HG03457 (cell line): ENCODE results near the gene YEATS2.
"Not testable (repeated sequence)": the region's sequence is repeated elsewhere in the genome, so short reads cannot be mapped to it uniquely, and the experiment has no call there.

Experiments
- ATAC-seq: cut with Tn5 transposase; IDR thresholded peaks from one replicate; pipeline ENCODE4 v1.9.1; 2021; ENCODE audit warnings: moderate number of reproducible peaks; ENCODE audit not compliant: unreplicated experiment

YEATS2 gene

DNA sequence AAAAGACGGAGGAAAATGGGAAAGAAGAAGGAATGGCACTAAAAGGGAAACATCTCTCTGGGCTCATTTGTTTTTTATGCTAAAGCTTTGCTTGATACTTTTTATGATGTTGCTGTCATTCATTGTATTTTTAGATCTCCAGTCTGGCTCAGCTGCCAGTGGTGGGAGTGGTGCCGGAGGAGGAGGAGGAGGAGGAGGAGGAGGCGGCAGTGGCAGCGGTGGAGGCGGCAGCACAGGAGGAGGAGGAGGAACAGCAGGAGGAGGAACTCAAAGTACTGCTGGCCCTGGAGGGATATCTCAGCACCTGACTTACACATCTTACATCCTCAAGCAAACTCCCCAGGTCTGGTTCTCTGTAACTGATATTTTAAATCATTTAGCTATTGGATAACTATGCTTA, 78.2 kb downstream of the YEATS2 start:
- ATAC-seq = no peak

- not testable (repeated sequence) for ATAC-seq
These were observed 78.9 kb downstream of the YEATS2 start for GRCh38 chr3:183776451-183776850.

- ATAC-seq = no peak
These were observed 79.5 kb downstream of the YEATS2 start for GRCh38 chr3:183777016-183777618.

GRCh38 chr3:183779896-183780465, 82.4 kb downstream of the YEATS2 start:
- no peak for ATAC-seq

DNA sequence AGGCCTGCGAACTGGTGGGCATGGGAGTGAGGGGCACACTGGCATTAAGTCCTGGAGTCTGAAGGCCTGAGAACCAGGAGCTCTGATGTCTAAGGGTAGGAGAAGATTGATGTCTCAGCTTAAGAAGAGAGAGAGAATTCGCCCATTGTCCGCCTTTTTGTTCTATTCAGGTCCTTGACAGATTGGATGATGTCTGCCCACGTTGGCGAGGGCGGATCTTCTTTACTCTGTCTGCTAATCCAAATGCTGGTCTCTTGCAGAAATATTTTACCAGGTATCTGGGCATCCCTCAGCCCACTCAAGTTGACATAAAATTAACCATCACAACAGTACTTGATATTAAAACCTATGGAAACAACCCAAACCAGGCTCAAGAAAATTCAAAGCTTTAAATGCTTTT, 83.6 kb downstream of the YEATS2 start:
- no peak for ATAC-seq

GRCh38 chr3:183782576-183783276, 85.1 kb downstream of the YEATS2 start:
- no peak for ATAC-seq

- not testable (repeated sequence) for ATAC-seq
These were observed 86.9 kb downstream of the YEATS2 start for GRCh38 chr3:183784503-183784902.

DNA sequence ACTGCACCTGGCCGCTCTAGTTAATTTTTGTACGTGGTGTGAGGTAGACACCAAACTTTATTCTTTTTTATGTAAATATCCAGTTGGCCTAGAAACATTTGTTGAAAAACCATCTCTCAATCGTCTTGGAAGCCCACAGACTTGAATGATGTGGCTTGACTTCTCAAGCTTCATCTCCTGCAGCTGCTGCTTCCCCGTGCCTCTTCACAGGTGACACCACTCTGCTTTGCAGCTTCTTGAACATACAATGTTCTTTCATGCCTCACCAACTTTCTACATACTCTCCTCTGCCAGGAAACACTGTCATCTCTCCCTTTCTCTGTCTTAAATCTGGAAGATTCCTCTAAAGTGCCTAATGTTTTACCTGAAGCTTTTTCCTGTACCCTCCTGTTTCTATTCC, 92.2 kb downstream of the YEATS2 start:
- no peak for ATAC-seq

DNA sequence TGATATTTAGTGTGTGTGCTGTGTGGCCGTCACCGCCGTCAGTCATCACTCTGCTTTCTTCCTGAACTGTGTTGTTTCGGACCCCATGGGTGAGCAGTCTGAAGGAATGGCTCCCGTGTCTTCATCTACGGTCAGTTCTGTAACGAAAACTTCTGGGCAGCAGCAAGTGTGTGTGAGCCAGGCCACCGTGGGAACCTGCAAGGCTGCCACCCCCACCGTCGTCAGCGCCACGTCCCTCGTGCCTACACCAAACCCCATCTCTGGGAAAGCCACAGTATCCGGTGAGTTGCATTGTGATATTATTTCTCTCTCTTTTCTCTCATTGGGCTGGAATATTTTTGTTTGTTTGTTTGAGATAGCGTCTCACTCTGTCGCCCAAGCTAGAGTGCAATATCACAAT, 93.1 kb downstream of the YEATS2 start:
- ATAC-seq = no peak

GRCh38 chr3:183792976-183793375, 95.4 kb downstream of the YEATS2 start:
- ATAC-seq = no peak

DNA sequence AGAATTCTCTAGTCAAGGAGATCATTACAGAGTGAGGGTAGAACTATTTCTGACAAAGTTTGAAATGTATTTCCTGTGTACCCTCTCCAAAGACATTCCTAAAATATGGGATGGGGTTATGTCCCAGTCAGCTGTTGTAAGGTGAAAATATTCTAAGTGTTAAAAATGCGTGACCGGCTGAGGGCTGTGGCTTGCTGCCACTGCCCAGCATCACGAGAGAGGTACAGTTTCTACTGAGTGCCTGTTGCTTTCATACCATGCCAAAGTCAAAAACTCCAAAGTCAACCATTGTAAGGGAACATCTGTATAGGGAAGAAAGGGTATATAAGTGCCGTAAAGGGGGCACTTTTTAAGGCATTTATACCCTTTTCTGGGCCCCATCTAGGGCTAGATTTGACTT, 96.9 kb downstream of the YEATS2 start:
- no peak for ATAC-seq

DNA sequence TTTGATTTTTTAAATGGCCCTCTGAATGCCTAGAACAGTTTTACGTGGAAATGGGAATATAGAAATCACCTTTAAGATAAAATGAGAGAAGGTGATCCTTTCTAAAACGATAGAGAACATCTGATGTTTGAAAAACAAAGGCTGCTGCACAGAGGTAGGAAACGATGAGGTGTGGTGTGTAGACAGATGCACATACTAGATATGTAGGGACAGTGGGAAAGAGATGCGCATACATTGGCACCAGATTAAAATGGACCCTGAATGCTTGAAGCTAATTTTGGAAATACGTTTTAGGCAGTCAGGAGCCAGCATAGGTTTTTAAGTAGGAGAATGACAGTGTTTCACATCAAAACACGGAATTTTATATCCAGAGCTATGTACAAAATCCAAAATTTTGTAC, 98.8 kb downstream of the YEATS2 start:
- no peak for ATAC-seq

DNA sequence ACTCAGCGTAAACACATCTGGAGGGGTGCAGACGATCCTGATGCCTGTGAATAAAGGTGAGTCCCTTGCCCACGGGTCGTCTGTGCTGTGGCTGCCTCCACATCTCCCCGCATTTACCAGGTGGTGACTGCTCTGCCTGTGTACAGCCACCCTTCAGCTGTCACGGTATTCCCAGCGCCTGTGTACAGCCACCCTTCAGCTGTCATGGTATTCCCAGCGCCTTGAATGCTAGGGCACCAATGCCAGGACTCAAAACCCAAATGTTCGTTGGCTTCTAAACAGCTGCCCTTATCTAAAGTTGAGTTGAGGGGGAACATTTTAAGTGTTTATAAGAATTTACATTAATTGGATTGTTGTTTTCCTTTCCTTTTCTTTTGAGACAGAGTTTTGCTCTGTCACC, 100.4 kb downstream of the YEATS2 start:
- no peak for ATAC-seq

DNA sequence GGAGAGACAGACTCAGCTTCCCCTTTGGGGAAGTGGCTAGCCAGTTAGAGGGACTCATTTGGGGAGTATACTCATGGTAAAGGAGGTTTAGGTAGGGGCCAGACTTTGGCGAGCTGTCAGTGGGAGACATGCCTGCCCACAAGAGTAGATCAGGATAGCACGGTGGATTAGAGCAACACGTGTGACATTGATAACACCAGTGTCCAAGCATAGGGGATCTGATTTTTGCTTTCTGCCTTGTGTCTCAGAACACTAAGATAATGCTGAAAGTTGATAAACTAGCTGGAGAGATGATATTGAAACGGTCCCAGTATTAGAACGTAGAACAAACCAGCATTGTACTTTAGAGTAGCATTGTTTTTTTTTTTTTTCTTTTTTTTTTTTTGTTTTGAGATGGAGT, 101.9 kb downstream of the YEATS2 start:
- ATAC-seq = no peak

DNA sequence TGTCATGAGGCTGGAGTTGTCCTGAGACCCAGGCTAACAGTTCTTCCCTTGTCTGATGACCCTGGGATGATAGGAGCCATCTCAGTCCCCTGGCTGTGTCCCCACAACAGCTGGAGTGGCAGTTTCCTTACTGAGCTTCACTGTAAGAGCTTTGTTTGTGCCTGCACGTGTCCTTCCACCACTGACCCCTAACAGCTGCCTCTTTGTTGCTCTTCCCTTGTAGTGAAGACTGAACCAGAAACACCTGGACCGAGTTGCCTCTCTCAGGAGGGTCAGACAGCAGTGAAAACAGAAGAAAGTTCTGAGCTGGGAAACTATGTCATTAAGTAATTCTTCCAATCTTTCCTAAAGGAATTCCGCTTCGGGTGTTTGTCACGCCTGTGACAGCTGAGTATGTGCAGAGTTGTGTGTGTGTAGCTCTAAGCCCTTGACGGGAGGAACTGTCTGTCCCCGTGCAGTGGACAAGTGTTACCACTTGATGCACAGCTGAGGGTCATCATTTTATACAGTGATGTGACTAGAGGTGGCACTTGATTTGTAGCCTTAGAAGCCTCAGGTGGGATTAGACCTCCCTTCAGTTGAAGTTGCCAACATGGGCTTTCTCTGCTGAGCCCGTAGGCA, 102.8 kb downstream of the YEATS2 start:
- no peak for ATAC-seq

- ATAC-seq = no peak
These were observed 104.0 kb downstream of the YEATS2 start for GRCh38 chr3:183801601-183802000.

- no peak for ATAC-seq
These were observed 105.4 kb downstream of the YEATS2 start for GRCh38 chr3:183802989-183803388.

DNA sequence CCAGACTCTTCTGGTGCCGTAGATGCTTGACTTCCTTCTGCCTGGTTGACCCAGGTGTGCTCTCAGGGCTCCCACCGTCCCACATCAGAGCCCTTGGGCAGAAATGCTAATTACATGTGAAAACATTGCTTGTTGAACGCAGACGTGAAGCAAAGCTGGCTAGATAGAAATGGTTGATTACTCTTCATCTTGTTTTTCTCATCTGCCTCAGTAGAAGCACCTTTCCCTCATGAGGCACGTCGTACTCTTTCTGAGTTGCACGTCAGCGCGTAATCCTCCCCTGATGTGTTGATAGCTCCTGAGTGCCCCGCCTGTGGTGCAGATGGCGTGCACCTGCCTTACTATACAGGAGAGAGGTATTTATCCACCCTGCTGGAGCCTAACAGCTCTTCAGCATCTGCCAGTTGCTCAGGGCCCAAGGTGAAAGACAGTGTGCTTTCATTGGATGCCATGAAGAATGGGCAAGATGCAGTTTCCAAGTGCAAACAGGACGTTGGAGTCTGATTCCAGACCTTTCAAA, 109.7 kb downstream of the YEATS2 start:
- ATAC-seq = no peak

DNA sequence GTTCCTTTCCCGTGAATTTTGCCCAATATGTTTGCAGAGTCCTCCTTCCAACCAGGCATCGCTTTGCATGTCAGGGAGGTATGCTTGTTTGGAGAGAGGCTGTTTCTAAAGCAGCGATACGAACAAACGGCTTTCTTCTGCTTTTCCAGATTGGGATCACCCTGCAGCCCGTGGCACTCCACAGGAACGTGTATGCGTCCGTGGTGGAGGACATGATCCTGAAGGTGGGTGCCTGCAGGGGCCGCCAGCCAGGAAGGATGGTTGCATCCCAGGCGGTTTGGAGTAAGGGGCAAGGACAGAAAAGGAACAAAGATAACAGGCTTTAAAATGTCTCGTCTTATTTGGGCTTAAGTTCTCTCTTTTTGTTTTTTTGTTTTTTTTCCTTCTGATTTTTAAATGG, 110.3 kb downstream of the YEATS2 start:
- ATAC-seq = no peak

- ATAC-seq = no peak
These were observed 110.8 kb downstream of the YEATS2 start for GRCh38 chr3:183808355-183808754.

DNA sequence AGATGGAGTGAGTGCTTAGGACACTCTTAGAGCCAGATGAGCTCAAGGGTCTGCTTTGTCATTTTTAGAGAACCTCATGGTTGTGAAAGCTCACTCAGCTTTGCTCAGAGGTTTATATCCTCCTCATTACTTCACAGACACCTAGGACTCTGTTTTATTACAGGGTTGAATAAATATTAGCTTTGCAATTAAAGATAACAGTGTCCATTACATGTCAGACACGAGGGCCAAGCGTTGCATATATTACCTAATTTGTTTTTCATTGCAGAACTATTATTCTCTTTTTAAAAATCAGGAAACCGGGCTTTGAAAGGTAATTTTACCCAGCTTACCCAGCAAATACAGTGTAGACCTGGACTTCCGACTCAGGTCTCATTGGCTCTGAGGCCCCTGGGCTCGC, 111.7 kb downstream of the YEATS2 start:
- no peak for ATAC-seq
